ENCODE data around the gene CCL11.

CCL11 gene

GRCh38 chr17:34285286-34285792, at the start of gene CCL11:
CCL11 (plus strand) TSS chr17:34285742; CDS start chr17:34285809, 67 bp downstream.
- DNase-seq, result no peak

GRCh38 chr17:34236281-34236892, 49.2 kb upstream of the CCL11 start:
- no peak for DNase-seq

GRCh38 chr17:34237458-34237857, 48.1 kb upstream of the CCL11 start:
- DNase-seq, result no peak

GRCh38 chr17:34241062-34241461, 44.5 kb upstream of the CCL11 start:
- DNase-seq, result no peak

- DNase-seq, result no peak
Observed at GRCh38 chr17:34242587-34243363, 42.8 kb upstream of the CCL11 start.

GRCh38 chr17:34243364-34244320, 41.9 kb upstream of the CCL11 start:
- no peak for DNase-seq

GRCh38 chr17:34245351-34245905, 40.1 kb upstream of the CCL11 start:
- no peak for DNase-seq

- DNase-seq, result no peak
Observed at GRCh38 chr17:34246446-34246845, 39.1 kb upstream of the CCL11 start.

- DNase-seq, result no peak
Observed at GRCh38 chr17:34246881-34247280, 38.7 kb upstream of the CCL11 start.

GRCh38 chr17:34248511-34249024, 37.0 kb upstream of the CCL11 start:
- no peak for DNase-seq

- no peak for DNase-seq
Observed at GRCh38 chr17:34249061-34249460, 36.5 kb upstream of the CCL11 start.

GRCh38 chr17:34249478-34249877, 36.1 kb upstream of the CCL11 start:
- DNase-seq, result no peak

- DNase-seq, result no peak
Observed at GRCh38 chr17:34251186-34251585, 34.4 kb upstream of the CCL11 start.

GRCh38 chr17:34252095-34252443, 33.5 kb upstream of the CCL11 start:
- DNase-seq, result no peak

- no peak for DNase-seq
Observed at GRCh38 chr17:34252444-34253138, 33.0 kb upstream of the CCL11 start.

GRCh38 chr17:34253139-34253525, 32.4 kb upstream of the CCL11 start:
- DNase-seq, result no peak

GRCh38 chr17:34254146-34254545, 31.4 kb upstream of the CCL11 start:
- no peak for DNase-seq

- no peak for DNase-seq
Observed at GRCh38 chr17:34254651-34255380, 30.7 kb upstream of the CCL11 start, which contains the start of gene CCL2. CCL2 (plus strand) TSS chr17:34255285; CDS start chr17:34255350, 65 bp downstream.

GRCh38 chr17:34255381-34255732, 30.2 kb upstream of the CCL11 start:
- DNase-seq, result no peak

GRCh38 chr17:34255841-34256240, 29.7 kb upstream of the CCL11 start:
- DNase-seq, result no peak

- no peak for DNase-seq
Observed at GRCh38 chr17:34257299-34257985, 28.1 kb upstream of the CCL11 start.

Measured in NCI-H1105 (cell line).